ENCODE data around the gene ENKD1.

ENKD1 gene

GRCh38 chr16:67654403-67654911 is 12.1 kb downstream of the ENKD1 start:
- peaks cover 32 to 39% of the 10 kb centered on the region in 2 donors for H3K36me3 Mint-ChIP-seq
- H3K9me3 Mint-ChIP-seq = no peaks in the 10 kb centered on the region
- H3K27me3 Mint-ChIP-seq = no peaks in the 10 kb centered on the region
- DNase-seq = no peak
- H3K4me3 Mint-ChIP-seq = no peak overlapping the region
- H3K27ac Mint-ChIP-seq = peak overlapping the region; percentile 57
- H3K4me1 Mint-ChIP-seq = peaks cover 13 to 38% of the 10 kb centered on the region in 2 donors
- no peak for ATAC-seq (replicated peaks)

GRCh38 chr16:67653789-67654402 is 12.7 kb downstream of the ENKD1 start:
- no peaks in the 10 kb centered on the region for H3K9me3 Mint-ChIP-seq
- peak overlapping the region; percentile 59 for H3K27ac Mint-ChIP-seq
- H3K4me3 Mint-ChIP-seq = peak overlapping the region in 1 of 2 donors; percentile 36
- no peak for ATAC-seq (replicated peaks)
- H3K4me1 Mint-ChIP-seq = peaks cover 7 to 33% of the 10 kb centered on the region in 2 donors
- DNase-seq = no peak
- peaks cover 34 to 43% of the 10 kb centered on the region in 2 donors for H3K36me3 Mint-ChIP-seq
- no peaks in the 10 kb centered on the region for H3K27me3 Mint-ChIP-seq

- DNase-seq (no peak), ATAC-seq (replicated peaks) (no peak)
- no peak overlapping the region for H3K27ac Mint-ChIP-seq
- peaks cover 39 to 48% of the 10 kb centered on the region in 2 donors for H3K36me3 Mint-ChIP-seq
- no peaks in the 10 kb centered on the region for H3K9me3 Mint-ChIP-seq
- peaks cover 4 to 26% of the 10 kb centered on the region in 2 donors for H3K4me1 Mint-ChIP-seq
- H3K4me3 Mint-ChIP-seq = no peak overlapping the region
- H3K27me3 Mint-ChIP-seq = no peaks in the 10 kb centered on the region
Measured at GRCh38 chr16:67653128-67653788, 13.3 kb downstream of the ENKD1 start.

GRCh38 chr16:67652578-67653127 is 13.9 kb downstream of the ENKD1 start:
- Mint-ChIP-seq H3K36me3 (peaks cover 36 to 44% of the 10 kb centered on the region in 2 donors), H3K4me1 (peaks cover 4 to 20% of the 10 kb centered on the region in 2 donors), H3K9me3 (no peaks in the 10 kb centered on the region), H3K4me3 (no peak overlapping the region), H3K27me3 (no peaks in the 10 kb centered on the region), H3K27ac (no peak overlapping the region)
- DNase-seq (no peak), ATAC-seq (replicated peaks) (no peak)

GRCh38 chr16:67651847-67652246 is 14.7 kb downstream of the ENKD1 start:
- Mint-ChIP-seq H3K27me3 (no peaks in the 10 kb centered on the region), H3K36me3 (peaks cover 41 to 50% of the 10 kb centered on the region in 2 donors), H3K27ac (peak overlapping the region; percentile 89), H3K9me3 (no peaks in the 10 kb centered on the region), H3K4me3 (no peak overlapping the region), H3K4me1 (peaks cover 5 to 21% of the 10 kb centered on the region in 2 donors)
- ATAC-seq (replicated peaks) = no peak
- no peak for DNase-seq

- ATAC-seq (replicated peaks) (no peak), DNase-seq (no peak)
- Mint-ChIP-seq H3K36me3 (peaks cover 39 to 54% of the 10 kb centered on the region in 2 donors), H3K27ac (peak overlapping the region; percentile 16), H3K4me1 (peaks cover 8 to 26% of the 10 kb centered on the region in 2 donors), H3K4me3 (no peak overlapping the region), H3K9me3 (no peaks in the 10 kb centered on the region), H3K27me3 (no peaks in the 10 kb centered on the region)
Measured at GRCh38 chr16:67651039-67651438, 15.5 kb downstream of the ENKD1 start.

- H3K36me3 Mint-ChIP-seq = peaks cover 32 to 47% of the 10 kb centered on the region in 2 donors
Measured at GRCh38 chr16:67650023-67650422, 16.5 kb downstream of the ENKD1 start.

GRCh38 chr16:67649494-67649931 is 17.0 kb downstream of the ENKD1 start:
- H3K27ac Mint-ChIP-seq = no peak overlapping the region
- no peak for DNase-seq
- H3K4me3 Mint-ChIP-seq = no peak overlapping the region
- no peaks in the 10 kb centered on the region for H3K27me3 Mint-ChIP-seq
- no peaks in the 10 kb centered on the region for H3K9me3 Mint-ChIP-seq
- H3K36me3 Mint-ChIP-seq = peaks cover 29 to 45% of the 10 kb centered on the region in 2 donors
- no peak for ATAC-seq (replicated peaks)
- H3K4me1 Mint-ChIP-seq = peaks cover 9 to 29% of the 10 kb centered on the region in 2 donors

More at GRCh38 chr16:67650023-67650422, 16.5 kb downstream of the ENKD1 start:
- H3K27me3 Mint-ChIP-seq = no peaks in the 10 kb centered on the region
- DNase-seq (no peak), ATAC-seq (replicated peaks) (no peak)
- no peaks in the 10 kb centered on the region for H3K9me3 Mint-ChIP-seq
- peaks cover 8 to 30% of the 10 kb centered on the region in 2 donors for H3K4me1 Mint-ChIP-seq
- no peak overlapping the region for H3K27ac Mint-ChIP-seq
- H3K4me3 Mint-ChIP-seq = no peak overlapping the region

GRCh38 chr16:67648764-67649407 is 17.7 kb downstream of the ENKD1 start:
- Mint-ChIP-seq H3K4me1 (peaks cover 11 to 31% of the 10 kb centered on the region in 2 donors), H3K4me3 (no peak overlapping the region), H3K27ac (no peak overlapping the region), H3K27me3 (no peaks in the 10 kb centered on the region), H3K36me3 (peaks cover 27 to 43% of the 10 kb centered on the region in 2 donors), H3K9me3 (no peaks in the 10 kb centered on the region)
- ATAC-seq (replicated peaks) (no peak), DNase-seq (no peak)

- DNase-seq (no peak), ATAC-seq (replicated peaks) (no peak)
- Mint-ChIP-seq H3K9me3 (no peaks in the 10 kb centered on the region), H3K27me3 (no peaks in the 10 kb centered on the region), H3K27ac (no peak overlapping the region), H3K4me1 (peaks cover 11 to 31% of the 10 kb centered on the region in 2 donors), H3K4me3 (no peak overlapping the region), H3K36me3 (peaks cover 27 to 43% of the 10 kb centered on the region in 2 donors)
Measured at GRCh38 chr16:67648088-67648763, 18.3 kb downstream of the ENKD1 start.

- H3K4me1 Mint-ChIP-seq = peaks cover 11 to 31% of the 10 kb centered on the region in 2 donors
- ATAC-seq (replicated peaks) = no peak
- no peak overlapping the region for H3K4me3 Mint-ChIP-seq
- no peak overlapping the region for H3K27ac Mint-ChIP-seq
- H3K36me3 Mint-ChIP-seq = peaks cover 27 to 43% of the 10 kb centered on the region in 2 donors
- H3K27me3 Mint-ChIP-seq = no peaks in the 10 kb centered on the region
- no peak for DNase-seq
- H3K9me3 Mint-ChIP-seq = no peaks in the 10 kb centered on the region
Measured at GRCh38 chr16:67647681-67648080, 18.9 kb downstream of the ENKD1 start.

- H3K27ac Mint-ChIP-seq = no peak overlapping the region
Measured at GRCh38 chr16:67647111-67647651, 19.4 kb downstream of the ENKD1 start.

GRCh38 chr16:67645397-67646121 is 21.0 kb downstream of the ENKD1 start:
- peaks cover 17 to 29% of the 10 kb centered on the region in 2 donors for H3K36me3 Mint-ChIP-seq
- peak overlapping the region; percentile 91 for H3K27ac Mint-ChIP-seq
- ATAC-seq (replicated peaks) (peak in 1 of 2 donors; percentile 37), DNase-seq (no peak)
- H3K4me3 Mint-ChIP-seq = peak overlapping the region; percentile 88 to 90
- H3K27me3 Mint-ChIP-seq = no peaks in the 10 kb centered on the region
- H3K4me1 Mint-ChIP-seq = peaks cover 9 to 25% of the 10 kb centered on the region in 2 donors
- H3K9me3 Mint-ChIP-seq = no peaks in the 10 kb centered on the region

More at GRCh38 chr16:67647111-67647651, 19.4 kb downstream of the ENKD1 start:
- DNase-seq (no peak), ATAC-seq (replicated peaks) (no peak)
- Mint-ChIP-seq H3K27me3 (no peaks in the 10 kb centered on the region), H3K9me3 (no peaks in the 10 kb centered on the region), H3K36me3 (peaks cover 25 to 42% of the 10 kb centered on the region in 2 donors), H3K4me3 (peak overlapping the region in 1 of 2 donors; percentile 71), H3K4me1 (peaks cover 11 to 31% of the 10 kb centered on the region in 2 donors)
